ENCODE results near the gene SPEN. TPM values are rescaled to one million over a fixed set of nuclear protein-coding genes. Genes with fewer than 3 reads are reported as not detected.
A peak's percentile ranks its signal among the peaks of the same experiment; 100 is the strongest.
"Not testable (repeated sequence)": the region's sequence is repeated elsewhere in the genome, so short reads cannot be mapped to it uniquely, and the experiment has no call there.

SPEN gene
- total RNA-seq, 1 donor from 2014 or later: 28.7 TPM

DNA sequence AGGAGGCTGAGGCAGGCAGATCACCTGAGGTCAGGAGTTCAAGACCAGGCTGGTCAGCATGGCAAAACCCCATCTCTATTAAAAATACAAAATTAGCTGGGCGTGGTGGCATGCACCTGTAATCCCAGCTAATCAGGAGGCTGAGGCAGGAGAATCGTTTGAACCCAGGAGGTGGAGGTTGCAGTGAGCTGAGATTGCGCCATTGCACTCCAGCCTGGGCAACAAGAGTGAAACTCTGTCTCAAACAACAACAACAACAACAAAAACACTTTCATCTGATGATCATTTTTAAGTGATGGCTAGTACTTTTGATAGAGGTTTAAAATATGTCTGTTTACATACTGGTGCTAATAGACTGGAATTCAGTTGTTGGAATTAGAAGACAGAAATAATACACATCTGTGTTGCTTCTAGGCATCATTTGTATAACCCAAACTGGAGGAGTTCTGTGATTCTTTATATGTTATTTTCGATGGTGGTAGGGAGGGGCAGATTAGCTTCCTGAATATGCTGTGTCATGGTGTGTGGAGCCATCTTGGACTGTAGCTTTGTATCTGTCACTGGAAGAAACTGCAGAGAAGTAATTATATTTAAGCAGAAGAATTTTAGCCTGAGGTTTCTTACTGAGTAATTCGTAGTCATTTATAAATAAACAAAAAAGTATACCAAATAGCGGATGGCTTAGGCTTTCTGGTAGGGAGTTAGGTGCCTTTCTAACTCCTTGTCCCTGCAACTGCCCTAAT, 45.5 kb downstream of the SPEN start:
- not testable (repeated sequence) for DNase-seq (ENCODE audit: low spot score); ATAC-seq

DNA sequence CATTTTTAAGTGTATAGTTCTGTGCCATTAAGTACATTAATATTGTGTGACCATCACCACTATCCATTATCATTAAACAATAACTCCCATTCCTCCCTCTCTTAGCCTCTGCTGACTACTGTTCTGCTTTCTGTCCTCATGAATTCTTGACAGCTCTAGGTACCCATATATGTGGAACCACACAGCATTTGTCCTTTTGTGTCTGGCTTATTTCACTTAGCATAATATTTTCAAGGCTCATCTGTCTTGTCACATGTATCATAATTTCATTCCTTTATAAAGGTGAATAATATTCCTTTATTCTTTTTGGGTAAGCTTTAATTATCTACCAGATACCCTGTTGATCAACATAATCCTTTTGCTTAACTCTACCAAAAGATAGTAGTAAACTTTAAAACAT, 47.7 kb downstream of the SPEN start:
- ATAC-seq (no peak), DNase-seq (ENCODE audit: low spot score) (no peak)

DNA sequence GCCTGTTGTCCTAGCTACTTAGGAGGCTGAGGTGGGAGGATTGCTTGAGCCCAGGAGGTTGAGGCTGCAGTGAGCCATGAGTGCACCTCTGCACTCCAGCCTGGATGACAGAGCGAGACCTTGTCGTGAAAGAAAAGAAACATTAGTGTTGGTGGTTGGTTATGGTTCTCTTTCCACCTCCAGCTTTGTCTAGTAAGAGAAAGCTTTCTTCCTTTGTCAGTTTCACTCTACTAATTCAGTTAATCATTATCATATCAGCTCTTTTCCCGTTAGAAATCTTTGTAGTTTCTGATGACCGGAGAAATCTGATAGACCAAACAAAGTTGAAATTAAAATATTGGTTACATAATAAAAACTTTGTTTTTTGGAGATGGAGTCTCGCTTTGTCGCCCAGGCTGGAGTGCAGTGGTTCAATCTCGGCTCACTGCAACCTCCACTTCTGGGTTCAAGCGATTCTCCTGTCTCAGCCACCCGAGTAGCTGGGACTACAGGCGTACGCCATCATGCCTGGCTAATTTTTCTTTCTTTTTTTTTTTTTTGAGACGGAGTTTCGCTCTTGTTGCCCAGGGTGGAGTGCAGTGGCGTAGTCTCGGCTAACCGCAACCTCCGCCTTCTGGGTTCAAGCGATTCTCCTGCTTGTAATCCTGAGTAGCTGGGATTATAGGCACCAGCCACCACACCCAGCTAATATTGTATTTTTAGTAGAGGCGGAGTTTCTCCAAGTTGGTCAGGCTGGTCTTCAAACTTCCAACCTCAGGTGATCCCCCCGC, 49.5 kb downstream of the SPEN start:
- ATAC-seq; DNase-seq (ENCODE audit: low spot score): not testable (repeated sequence)

GRCh38 chr1:15899266-15899665, 51.8 kb downstream of the SPEN start:
- DNase-seq (ENCODE audit: low spot score) (no peak), ATAC-seq (no peak)

- ATAC-seq: no peak
- no peak for DNase-seq (ENCODE audit: low spot score)
Measured at GRCh38 chr1:15900662-15901279, 53.3 kb downstream of the SPEN start.

- DNase-seq (ENCODE audit: low spot score) (no peak), ATAC-seq (no peak)
Measured at GRCh38 chr1:15902882-15903281, 55.4 kb downstream of the SPEN start.

DNA sequence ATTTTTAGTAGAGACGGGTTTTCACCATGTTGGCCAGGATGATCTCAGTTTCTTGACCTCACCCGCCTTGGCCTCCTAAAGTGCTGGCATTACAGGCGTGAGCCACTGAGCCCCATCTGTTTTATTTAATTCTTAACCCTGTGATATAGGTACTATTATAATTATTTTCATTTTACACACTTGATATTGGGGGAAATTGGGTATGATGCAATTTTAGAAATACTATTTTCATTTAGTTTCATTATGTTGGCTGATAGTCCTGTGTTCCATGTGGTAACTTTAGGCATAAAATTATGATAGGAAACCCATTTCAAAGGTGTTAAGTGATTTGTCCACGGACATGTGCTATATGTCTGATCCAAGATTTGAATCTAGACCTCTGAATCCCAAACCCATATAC, 61.1 kb downstream of the SPEN start:
- ATAC-seq: no peak
- no peak for DNase-seq (ENCODE audit: low spot score)

- ATAC-seq: no peak
Measured at GRCh38 chr1:15911141-15911540, 63.6 kb downstream of the SPEN start.

GRCh38 chr1:15911927-15912326, 64.4 kb downstream of the SPEN start:
- no peak for ATAC-seq
- no peak for DNase-seq (ENCODE audit: low spot score)

More at GRCh38 chr1:15911141-15911540, 63.6 kb downstream of the SPEN start:
- no peak for DNase-seq (ENCODE audit: low spot score)

DNA sequence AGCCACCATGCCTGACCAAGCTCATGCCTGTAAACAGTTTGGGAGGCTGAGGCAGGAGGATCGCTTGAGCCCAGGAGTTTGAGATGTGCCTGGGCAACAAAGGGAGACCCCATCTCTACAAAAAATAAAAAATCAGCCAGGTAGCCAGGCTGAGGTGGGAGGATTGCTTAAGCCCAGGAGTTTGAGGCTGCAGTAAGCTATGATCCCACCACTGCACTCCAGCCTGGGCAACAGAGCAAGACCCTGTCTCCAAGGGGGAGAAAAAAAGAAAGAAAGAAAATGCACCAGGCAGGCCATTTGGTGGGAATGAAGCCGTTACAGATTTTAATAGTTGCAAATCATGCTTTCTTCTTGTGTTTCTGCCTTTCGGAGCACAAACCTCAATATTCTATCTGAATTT, 66.1 kb downstream of the SPEN start:
- not testable (repeated sequence) for DNase-seq (ENCODE audit: low spot score); ATAC-seq

DNA sequence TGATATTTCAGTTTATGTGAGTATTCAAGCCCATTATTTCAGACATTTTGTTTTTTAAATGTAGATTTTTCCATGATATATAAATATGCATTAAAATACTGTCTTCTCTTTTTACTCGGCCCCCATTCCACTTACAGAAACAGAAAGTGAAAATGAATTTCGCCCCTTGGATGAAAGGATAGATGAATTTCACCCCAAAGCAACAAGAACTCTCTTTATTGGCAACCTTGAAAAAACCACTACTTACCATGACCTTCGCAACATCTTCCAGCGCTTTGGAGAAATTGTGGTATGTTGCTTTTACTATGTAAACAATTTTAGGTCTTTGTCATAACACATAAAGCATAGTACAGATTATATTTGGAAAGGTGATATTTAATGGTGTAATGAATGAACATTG, 68.5 kb downstream of the SPEN start:
- ATAC-seq (no peak), DNase-seq (ENCODE audit: low spot score) (no peak)

DNA sequence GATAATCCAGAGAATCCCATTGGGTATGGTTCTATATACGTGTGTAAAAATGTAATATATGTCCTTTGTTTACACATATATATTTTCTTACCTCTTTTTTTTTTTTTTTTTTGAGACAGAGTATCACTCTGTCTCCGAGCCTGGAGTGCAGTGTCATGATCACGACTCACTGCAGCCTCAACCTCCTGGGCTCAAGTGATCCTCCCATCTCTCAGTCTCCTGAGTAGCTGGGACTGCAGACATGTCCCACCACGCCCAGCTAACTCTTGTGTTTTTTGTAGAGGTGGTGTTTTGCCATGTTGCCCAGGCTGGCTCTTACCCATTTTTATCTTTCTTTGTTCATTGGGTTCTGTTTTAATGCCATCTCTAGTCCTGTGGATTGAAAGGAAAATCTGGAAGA, 68.9 kb downstream of the SPEN start:
- DNase-seq (ENCODE audit: low spot score) (no peak), ATAC-seq (no peak)

DNA sequence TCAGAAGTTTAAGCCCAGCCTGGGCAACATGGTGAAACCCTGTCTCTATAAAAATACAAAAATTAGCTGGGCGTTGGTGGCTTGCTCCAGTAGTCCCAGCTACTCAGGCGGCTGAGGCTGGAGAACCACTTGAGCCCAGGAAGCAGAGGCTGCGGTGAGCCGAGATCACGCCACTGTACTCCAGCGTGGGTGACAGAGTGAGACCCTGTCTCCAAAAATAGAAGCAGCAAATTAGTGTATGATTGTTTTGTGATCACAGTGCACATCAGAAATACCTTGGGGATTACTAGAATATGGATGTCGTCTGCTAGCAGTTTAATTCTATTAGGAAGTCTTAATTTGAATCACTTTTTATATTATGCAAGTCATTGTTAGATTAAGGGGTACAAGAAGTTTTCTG, 69.4 kb downstream of the SPEN start:
- ATAC-seq: no peak

DNA sequence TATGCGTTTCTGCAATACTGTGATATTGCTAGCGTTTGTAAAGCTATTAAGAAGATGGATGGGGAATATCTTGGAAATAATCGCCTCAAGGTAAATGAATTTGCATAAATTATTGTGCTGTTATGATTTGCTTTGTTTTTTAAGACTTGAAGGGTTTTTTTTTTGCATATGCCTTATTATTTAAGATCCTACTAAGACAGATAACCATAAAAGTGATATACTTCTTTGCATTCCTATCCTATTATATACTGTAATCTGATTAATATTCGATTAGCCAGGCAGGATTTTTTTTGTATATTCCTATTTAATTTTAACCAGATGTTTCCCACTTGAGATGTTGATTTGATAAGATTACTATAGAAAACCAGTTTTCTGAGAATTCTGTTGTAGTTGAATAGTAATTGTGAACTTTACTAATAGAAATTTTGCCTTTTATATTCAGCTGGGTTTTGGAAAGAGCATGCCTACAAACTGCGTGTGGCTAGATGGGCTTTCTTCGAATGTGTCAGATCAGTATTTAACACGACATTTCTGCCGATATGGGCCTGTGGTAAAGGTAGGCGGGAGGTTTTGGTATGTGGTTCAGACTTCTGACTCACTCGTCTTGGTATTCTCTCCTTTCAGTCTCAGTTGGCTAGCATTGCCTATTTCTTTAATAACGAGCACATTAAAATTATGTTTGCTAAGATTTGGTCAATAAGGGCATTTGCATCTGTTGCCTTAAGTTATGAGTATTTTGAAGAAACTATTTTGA, 71.6 kb downstream of the SPEN start:
- no peak for DNase-seq (ENCODE audit: low spot score)

More for the DNA sequence above, 69.4 kb downstream of the SPEN start:
- no peak for DNase-seq (ENCODE audit: low spot score)

DNA sequence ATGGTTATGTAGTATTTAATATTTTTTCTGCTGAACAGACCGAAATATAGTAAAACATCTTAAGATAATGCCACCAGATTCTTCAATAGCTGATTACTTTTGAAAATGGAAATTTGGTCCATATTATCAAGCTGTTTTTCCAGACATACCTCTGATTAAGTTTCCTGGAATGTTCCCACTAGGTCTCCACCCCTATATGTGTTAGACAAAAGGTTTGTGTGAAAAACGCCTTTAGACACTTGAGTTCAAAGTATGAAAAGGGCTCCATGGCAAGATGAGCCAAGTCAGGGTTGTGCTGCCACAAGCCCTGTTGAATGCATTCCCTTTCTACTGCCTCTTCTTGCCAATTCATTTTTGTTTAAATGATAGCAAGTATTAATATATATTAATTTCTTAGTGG, 75.7 kb downstream of the SPEN start:
- ATAC-seq (no peak), DNase-seq (ENCODE audit: low spot score) (no peak)

More for the DNA sequence above, 71.6 kb downstream of the SPEN start:
- no peak for ATAC-seq

GRCh38 chr1:15926448-15926847, 78.9 kb downstream of the SPEN start:
- DNase-seq (ENCODE audit: low spot score): not testable (repeated sequence)
- ATAC-seq: peak; percentile 24

DNA sequence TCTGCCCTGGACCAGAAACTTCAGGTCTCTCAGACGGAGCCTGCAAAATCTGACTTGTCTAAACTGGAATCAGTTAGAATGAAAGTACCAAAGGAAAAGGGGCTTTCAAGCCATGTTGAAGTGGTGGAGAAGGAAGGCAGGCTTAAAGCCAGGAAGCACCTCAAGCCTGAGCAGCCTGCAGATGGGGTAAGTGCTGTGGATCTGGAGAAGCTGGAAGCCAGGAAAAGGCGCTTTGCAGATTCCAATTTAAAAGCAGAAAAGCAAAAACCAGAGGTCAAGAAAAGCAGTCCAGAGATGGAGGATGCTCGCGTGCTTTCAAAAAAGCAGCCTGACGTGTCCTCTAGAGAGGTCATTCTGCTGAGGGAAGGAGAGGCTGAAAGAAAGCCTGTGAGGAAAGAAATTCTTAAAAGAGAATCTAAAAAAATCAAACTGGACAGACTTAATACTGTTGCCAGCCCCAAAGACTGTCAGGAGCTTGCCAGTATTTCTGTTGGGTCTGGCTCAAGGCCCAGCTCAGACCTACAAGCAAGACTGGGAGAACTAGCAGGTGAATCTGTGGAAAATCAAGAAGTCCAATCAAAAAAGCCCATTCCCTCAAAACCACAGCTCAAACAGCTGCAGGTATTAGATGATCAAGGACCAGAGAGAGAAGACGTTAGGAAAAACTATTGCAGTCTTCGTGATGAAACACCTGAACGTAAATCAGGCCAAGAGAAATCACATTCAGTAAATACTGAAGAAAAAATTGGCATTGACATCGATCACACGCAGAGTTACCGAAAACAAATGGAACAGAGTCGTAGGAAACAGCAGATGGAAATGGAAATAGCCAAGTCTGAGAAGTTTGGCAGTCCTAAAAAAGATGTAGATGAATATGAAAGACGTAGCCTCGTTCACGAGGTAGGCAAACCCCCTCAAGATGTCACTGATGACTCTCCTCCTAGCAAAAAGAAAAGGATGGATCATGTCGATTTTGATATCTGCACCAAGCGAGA, 81.8 kb downstream of the SPEN start:
- ATAC-seq: peak; percentile 51
- no peak for DNase-seq (ENCODE audit: low spot score)

DNA sequence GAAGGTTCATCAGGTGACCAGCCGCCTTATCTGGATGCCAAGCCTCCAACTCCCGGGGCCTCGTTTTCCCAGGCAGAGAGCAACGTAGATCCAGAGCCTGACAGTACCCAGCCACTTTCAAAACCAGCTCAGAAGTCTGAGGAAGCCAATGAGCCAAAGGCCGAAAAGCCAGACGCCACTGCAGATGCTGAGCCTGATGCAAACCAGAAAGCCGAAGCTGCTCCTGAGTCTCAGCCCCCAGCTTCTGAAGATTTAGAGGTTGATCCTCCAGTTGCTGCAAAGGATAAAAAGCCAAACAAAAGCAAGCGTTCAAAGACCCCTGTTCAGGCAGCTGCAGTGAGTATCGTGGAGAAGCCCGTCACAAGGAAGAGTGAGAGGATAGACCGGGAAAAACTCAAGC, 83.9 kb downstream of the SPEN start:
- ATAC-seq (no peak), DNase-seq (ENCODE audit: low spot score) (no peak)

GRCh38 chr1:15931884-15932283, 84.4 kb downstream of the SPEN start:
- no peak for ATAC-seq
- DNase-seq (ENCODE audit: low spot score): no peak

DNA sequence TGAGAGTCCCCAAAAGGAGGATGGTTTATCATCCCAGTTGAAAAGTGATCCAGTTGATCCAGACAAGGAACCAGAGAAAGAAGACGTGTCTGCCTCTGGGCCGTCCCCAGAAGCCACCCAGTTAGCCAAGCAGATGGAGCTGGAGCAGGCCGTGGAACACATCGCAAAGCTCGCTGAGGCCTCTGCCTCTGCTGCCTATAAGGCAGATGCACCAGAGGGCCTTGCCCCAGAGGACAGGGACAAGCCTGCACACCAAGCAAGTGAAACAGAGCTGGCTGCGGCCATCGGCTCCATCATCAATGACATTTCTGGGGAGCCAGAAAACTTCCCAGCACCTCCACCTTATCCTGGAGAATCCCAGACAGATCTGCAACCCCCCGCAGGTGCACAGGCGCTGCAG, 85.1 kb downstream of the SPEN start:
- DNase-seq (ENCODE audit: low spot score): no peak
- ATAC-seq: no peak
